SK-N-SH (cell line): Measurements from ENCODE around the gene CYP2F1.

ENCODE experiments used
- EP300 ChIP-seq, 2 experiments: IDR thresholded peaks; 2 replicates each; pipeline versions ENCODE4 v1.4.0 to v1.6.1; 2012; ENCODE audit warnings: borderline replicate concordance in 1 of 2, low read depth in 1 of 2, low read length in 1 of 2
- NFIC ChIP-seq: IDR thresholded peaks from 2 replicates; pipeline ENCODE4 v1.4.0; 2012; ENCODE audit warnings: borderline replicate concordance
- RCOR1 ChIP-seq: fragments of 150-350 bp; IDR thresholded peaks from 2 replicates; pipeline ENCODE4 v1.6.1; 2017; ENCODE audit warnings: antibody characterized with exemption, low read length
- TAF1 ChIP-seq: IDR thresholded peaks from 2 replicates; pipeline ENCODE4 v1.6.1; 2012; ENCODE audit warnings: low read depth, mild to moderate bottlenecking, low read length, moderate library complexity, borderline replicate concordance
- TCF12 ChIP-seq: IDR thresholded peaks from 2 replicates; pipeline ENCODE4 v1.4.0; 2012
- YY1 ChIP-seq: IDR thresholded peaks from 2 replicates; pipeline ENCODE4 v1.4.0; 2012; ENCODE audit warnings: low read depth, mild to moderate bottlenecking
- TF ChIP-seq, protein P1 (sequence below): fragments of 200-600 bp; sonication (generic); IDR thresholded peaks from 2 replicates; pipeline ENCODE4 v1.6.1; 2017; ENCODE audit warnings: antibody characterized with exemption, mild to moderate bottlenecking, moderate library complexity
- TF ChIP-seq, protein P2 (sequence below): IDR thresholded peaks from 2 replicates; pipeline ENCODE4 v1.4.0; 2012; ENCODE audit warnings: low read depth
- TF ChIP-seq, protein P3 (sequence below): fragments of 150-350 bp; IDR thresholded peaks from 2 replicates; pipeline ENCODE4 v1.6.1; 2017; ENCODE audit warnings: antibody characterized with exemption, low read length, low read depth, borderline replicate concordance

DNA sequence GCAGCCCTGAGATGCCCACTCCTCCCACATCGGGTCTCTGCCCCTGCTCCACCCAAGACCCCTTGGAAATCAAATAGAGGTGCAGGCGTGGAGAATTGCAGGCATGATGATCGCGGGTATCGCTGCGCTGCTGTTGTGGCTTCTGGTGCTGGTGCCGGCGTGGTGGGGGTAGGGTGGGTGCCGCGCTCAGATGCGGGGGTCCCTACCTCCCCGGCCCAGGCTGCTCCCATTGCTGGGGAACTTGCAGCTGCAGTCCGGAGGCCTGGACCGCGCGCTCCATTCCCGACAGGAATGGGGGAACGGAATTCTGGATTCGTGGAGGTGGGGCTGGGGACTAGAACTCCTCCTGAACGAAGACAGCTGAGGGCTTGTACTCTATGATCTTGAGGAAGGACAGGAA, 20.4 kb downstream of the CYP2F1 start:
- TF ChIP-seq EP300 (IDR thresholded peaks at IDR 0.05; ENCODE audit: borderline replicate concordance in 1 of 2, low read depth in 1 of 2, low read length in 1 of 2) (no peak), TCF12 (no peak), RCOR1 (no peak), NFIC (no peak), YY1 (no peak), TAF1 (no peak)
- TF ChIP-seq, protein P1, sequence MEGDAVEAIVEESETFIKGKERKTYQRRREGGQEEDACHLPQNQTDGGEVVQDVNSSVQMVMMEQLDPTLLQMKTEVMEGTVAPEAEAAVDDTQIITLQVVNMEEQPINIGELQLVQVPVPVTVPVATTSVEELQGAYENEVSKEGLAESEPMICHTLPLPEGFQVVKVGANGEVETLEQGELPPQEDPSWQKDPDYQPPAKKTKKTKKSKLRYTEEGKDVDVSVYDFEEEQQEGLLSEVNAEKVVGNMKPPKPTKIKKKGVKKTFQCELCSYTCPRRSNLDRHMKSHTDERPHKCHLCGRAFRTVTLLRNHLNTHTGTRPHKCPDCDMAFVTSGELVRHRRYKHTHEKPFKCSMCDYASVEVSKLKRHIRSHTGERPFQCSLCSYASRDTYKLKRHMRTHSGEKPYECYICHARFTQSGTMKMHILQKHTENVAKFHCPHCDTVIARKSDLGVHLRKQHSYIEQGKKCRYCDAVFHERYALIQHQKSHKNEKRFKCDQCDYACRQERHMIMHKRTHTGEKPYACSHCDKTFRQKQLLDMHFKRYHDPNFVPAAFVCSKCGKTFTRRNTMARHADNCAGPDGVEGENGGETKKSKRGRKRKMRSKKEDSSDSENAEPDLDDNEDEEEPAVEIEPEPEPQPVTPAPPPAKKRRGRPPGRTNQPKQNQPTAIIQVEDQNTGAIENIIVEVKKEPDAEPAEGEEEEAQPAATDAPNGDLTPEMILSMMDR, result no peak
- TF ChIP-seq, protein P2, sequence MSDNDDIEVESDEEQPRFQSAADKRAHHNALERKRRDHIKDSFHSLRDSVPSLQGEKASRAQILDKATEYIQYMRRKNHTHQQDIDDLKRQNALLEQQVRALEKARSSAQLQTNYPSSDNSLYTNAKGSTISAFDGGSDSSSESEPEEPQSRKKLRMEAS, result no peak
- TF ChIP-seq, protein P3, sequence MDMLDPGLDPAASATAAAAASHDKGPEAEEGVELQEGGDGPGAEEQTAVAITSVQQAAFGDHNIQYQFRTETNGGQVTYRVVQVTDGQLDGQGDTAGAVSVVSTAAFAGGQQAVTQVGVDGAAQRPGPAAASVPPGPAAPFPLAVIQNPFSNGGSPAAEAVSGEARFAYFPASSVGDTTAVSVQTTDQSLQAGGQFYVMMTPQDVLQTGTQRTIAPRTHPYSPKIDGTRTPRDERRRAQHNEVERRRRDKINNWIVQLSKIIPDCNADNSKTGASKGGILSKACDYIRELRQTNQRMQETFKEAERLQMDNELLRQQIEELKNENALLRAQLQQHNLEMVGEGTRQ, result no peak
